AG10803 (cell line): Measurements from ENCODE around the gene NECTIN2.
A peak's percentile ranks its signal among the peaks of the same experiment; 100 is the strongest.

Source experiments
- DNase-seq: peaks from one replicate; pipeline ENCODE4 v3.0.0; 2010; ENCODE audit warnings: low read depth
- H3K4me3 ChIP-seq: 2 replicates; pipeline ENCODE4 v1.5.1; 2011; ENCODE audit warnings: mild to moderate bottlenecking, low read length, control low read depth
- CTCF ChIP-seq: conservative IDR thresholded peaks from 2 replicates; pipeline ENCODE4 v1.5.1; 2011; ENCODE audit warnings: mild to moderate bottlenecking, low read length, control low read depth, inconsistent platforms

Gene NECTIN2

GRCh38 chr19:44807162-44807561, 38.9 kb upstream of the NECTIN2 start:
- no peak for DNase-seq
- no peak overlapping the region for H3K4me3 ChIP-seq
- TF ChIP-seq CTCF = no peak

GRCh38 chr19:44807652-44808462, 38.2 kb upstream of the NECTIN2 start:
- peak; percentile 25 for DNase-seq
- H3K4me3 ChIP-seq = no peak overlapping the region
- TF ChIP-seq CTCF = peak; percentile 44

GRCh38 chr19:44808463-44809371, 37.4 kb upstream of the NECTIN2 start, which contains the start of gene BCAM:
Gene BCAM, plus strand, starts transcription at chr19:44809103. Its CDS starts 22 bp downstream, at chr19:44809125.
- peak within 1 kb of the TSS; percentile 50 for H3K4me3 ChIP-seq
- TF ChIP-seq CTCF = no peak
- DNase-seq = peak; percentile 41

- DNase-seq = no peak
- peak overlapping the region; percentile 50 for H3K4me3 ChIP-seq
- no peak for TF ChIP-seq CTCF
These were observed 36.4 kb upstream of the NECTIN2 start for GRCh38 chr19:44809577-44810233.

- DNase-seq = no peak
- no peak for TF ChIP-seq CTCF
- no peak overlapping the region for H3K4me3 ChIP-seq
These were observed 35.6 kb upstream of the NECTIN2 start for GRCh38 chr19:44810234-44811121.

- no peak for DNase-seq
- TF ChIP-seq CTCF = no peak
- no peak overlapping the region for H3K4me3 ChIP-seq
These were observed 35.0 kb upstream of the NECTIN2 start for GRCh38 chr19:44811122-44811419.
